Measurements from ENCODE around the gene SERTM2.
"Not testable (repeated sequence)": the region's sequence is repeated elsewhere in the genome, so short reads cannot be mapped to it uniquely, and the experiment has no call there.

Gene SERTM2

DNA sequence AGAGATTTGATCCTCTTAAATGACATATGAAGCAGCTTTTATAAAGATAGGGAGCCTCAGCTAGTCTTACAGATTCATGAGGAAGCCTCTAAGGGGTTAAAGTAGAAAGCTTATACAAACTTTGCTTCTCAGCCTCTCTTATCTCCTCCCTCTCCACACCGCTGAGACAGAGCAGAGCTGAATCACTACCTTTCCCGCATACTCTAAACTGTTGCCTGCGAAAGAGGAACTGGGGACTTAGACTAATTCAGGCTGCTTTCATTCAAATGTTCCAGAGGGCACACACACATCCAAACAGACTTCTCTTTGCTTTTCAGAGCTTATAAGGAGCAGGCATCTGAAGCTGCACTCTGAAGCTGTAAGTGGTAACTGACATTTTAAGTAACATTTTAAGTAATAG lies at the start of gene SERTM2:
SERTM2 (plus strand) TSS at position 169 of the 400 bp plus-strand sequence. CDS start 7,213 bp downstream, outside the sequence.
- DNase-seq (ENCODE audit: low spot score) = no peak

DNA sequence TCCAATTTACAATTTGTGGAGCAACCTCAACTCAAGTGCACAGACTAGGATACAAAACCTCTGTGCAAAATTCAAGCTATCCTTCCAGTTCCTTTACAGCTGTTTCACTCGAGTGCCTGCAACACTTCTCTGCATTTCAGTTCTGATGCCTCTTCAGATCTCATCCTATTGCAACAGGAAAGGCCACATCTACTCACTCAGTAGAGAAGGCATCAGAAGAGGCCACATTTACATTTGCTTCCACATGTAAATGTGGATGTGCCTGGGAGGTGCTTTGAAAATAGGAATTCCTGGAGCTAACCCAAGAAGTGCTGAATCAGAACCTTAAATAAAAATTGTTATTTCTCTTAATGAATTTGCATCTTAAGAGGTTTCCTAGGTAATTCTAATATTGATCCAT lies 45.8 kb upstream of the SERTM2 start:
- no peak for DNase-seq (ENCODE audit: low spot score)

DNA sequence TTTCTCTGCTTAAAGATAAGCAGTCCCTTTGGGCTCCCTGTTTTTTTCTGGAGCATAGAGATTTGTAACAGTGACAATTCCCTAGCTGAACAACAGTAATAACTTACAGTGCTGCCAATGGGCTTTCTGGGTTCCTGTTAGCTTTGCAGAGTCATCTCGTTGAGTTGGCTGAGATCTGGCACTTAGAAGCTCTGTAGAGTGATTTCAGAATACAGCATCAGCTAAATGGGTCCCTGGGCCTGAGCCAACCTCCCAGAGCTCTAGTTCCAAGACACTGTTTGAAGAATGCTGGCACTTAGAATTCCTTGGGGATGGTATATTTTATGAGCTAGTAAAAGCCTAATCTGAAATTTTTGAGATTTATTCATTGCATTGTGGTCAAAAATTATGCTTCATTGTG lies 43.5 kb upstream of the SERTM2 start:
- no peak for DNase-seq (ENCODE audit: low spot score)

DNA sequence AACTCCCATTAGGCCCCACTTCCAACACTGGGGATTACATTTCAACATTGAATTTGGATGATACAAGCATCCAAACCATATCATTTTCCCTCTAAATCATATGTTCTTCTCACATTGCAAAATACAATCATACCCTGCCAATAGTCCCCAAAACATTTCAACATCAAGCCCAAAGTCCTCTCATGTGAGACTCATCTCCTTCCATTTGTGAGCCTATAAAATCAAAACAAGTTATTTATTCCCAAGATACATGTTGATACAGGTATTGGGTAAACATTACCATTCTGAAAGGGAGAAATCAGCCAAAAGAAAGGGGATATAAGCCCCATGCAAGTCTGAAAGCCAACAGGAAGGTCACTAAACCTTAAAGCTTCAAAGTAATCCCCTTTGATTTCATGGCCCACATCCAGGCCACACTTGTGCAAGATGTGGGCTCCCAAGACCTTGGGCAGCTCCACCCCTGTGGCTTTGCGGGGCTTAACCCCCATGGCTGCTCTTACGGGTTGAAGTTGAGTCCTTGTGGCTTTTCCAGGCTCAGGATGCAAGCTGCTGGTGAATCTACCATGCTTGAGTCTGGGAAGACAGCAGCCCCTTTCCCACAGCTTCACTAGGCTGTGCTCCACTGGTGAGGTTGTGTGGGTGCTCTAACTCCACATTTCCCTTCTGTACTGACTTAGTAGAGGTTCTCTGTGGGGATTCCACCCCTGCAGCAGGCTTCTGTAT lies 40.6 kb upstream of the SERTM2 start:
- no peak for DNase-seq (ENCODE audit: low spot score)

DNA sequence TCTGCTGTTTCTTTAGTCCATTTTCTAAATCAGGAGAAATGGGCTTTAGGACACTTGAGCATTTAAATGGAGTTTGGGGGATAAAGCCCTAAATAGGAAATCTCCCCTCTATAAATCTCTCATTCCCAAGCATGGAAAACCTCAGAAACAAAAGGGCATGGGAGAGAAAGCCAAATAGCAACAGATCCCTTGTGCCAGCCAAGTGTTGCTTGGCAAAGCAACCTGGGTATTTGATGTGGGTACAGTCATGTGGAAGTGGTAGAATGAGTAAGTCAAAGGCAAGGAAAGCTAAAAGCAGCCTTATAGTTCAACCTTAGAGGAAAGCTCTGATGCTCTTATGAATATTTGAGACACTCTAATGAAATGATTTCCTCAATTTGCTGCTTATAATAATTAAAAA lies 29.5 kb upstream of the SERTM2 start:
- no peak for DNase-seq (ENCODE audit: low spot score)

DNA sequence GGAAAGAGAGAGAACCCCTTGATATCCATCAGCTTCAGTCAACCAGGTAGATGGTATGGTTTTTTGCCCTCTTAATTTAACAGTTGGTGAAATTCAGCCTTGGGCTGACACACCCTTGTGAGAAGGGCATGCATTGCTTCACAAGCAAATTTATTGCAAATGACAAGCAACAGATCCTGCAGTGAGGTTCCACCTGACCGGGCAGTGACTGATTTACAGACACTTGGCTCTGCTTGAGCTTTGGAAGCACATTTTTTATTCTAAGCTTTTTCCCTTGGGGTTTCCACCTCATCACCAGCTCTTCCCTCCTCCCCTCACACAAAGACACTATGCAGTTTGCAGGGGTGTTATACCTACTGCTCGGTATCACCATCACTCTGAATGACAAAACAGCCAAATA lies 28.3 kb upstream of the SERTM2 start:
- DNase-seq (ENCODE audit: low spot score) = no peak

DNA sequence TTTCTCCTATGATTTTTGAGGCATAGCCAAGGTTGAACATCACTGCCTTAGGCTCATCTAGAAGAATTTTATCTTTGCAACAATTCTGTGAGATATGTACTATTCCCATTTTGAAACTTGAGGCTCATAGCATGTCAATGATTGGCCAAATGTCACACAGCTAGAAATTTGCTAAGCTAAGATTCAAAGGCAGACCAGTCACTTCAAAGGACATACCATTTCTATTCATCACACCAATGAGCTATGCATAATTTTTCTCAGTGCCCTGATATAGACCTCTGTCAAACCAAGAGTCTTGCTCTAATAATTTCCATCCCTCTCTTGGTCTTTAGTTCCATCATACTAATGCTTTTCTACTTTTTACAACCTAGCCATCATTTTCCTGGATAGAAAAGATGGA lies 27.6 kb upstream of the SERTM2 start:
- no peak for DNase-seq (ENCODE audit: low spot score)

DNA sequence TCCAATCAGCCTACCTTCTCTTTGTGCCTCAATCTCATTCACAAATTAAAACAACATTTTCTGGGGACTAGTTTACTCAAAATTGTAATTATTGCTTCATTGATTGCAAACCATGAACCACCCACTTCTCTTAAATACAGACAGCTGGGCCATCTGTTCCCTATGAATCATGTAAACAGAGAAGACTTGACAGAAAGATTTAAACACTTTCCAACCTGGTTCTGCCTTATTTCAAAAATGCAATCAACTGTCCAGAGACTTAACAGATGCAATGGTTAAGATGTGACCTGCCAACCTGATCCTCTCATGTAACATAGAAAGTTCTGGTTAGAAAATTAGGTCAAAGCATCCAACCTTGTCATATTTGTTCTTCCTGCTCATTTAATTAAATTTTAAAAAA lies 20.8 kb upstream of the SERTM2 start:
- no peak for DNase-seq (ENCODE audit: low spot score)

DNA sequence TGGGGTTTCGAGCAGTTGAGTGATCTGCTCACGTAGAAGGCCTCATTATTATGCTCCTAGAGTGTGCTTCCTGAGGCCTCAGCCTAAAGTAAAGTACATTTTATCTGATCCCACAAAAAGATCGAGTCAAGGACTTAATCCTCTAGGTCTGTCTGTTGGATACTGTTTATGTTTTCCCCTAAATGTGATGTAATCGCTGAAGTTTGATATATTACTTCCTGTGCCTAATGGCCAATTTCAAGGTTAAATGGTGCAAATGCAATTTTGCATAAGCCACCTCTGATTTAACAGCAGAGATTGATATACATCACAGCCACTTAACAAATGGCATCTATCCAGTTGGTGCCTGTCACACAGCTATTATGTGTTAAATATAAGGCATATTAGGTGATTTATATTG lies 19.4 kb upstream of the SERTM2 start:
- no peak for DNase-seq (ENCODE audit: low spot score)

DNA sequence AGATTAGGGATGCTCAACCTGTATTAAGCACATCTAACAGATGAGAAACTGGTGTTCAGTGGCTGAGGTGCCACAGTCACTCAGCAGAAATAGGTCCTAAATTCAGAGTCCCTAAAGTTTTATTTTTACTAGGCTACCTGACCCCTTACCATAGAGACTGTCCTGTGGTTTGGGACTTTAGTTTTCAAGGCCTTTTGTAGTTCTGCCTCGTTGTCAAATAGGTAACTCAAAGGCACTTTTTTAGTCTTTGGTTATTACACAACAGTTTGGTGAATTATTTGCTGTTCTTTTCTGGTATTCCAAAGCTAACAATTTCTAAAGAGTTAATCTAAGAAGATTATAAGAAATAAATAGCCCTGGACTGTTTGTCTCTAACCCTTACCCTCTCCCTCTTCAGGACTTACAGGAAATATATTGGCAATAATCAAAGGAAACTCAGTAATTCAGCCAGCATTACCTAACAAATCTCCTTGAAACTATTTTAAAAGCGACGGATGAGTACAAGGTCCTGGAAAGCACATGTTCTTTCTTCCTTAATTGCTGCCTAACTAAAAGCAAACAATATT lies 12.8 kb upstream of the SERTM2 start:
- DNase-seq (ENCODE audit: low spot score) = no peak

DNA sequence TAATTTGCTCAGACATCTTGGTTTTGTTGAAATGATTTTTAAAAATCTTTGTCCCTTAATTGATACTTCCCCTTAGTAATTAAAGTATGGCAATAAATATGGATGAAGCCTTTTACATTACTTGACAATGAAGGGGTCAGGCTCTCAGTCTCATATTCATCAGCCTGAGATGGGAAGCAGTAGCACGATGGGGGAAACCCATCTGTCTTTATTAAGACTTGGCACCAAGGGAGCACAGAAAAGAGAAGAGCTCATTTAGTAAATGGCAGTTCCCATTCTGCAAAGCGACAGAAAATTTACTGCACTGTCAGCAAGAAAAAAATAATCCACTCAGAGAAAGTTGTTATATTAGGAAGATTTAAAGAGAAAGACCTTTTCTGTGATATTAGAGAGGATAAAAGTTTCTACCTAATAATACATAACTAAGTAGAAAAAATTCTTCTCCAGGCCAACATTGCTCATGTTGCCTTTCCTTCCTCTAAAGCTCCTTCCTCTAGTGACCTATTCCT lies 7.9 kb upstream of the SERTM2 start:
- DNase-seq (ENCODE audit: low spot score) = no peak

DNA sequence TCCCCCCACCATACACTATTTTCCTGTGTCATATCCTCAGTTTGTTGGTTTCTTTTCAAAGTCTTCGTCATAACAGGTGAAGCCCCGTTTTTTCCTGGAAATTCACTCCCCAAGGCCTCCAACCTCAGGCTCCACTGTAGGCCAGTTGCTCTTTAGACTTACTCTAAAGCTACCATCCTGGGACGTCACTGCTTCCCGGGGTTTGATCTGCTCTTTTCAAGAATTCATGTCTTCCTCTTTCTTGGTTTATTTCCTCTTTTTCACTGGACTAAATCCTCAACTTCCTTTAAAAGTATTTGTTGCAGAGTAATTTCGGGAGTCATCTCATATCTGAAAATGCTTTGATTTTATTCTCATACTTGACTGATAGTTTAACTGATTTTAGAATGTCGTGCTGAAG lies 6.5 kb upstream of the SERTM2 start:
- DNase-seq (ENCODE audit: low spot score) = no peak

DNA sequence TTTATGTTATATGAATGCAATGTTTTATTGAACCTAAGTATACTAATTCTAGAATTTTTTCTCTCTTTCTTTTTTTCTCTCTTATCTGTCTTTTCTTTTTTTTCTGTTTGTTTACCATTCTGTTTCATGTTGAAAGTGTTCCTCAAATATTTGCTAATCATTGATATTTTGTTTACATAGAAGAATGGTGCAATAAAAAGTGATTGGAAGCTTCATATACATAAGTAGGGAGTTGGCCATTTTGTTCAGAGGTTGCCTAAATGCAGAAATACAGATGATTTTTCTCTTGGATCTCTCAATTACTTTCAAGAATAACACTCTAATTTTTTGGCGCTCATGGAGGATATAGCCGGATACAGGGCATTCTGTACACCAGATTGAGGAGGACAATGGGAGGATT lies 5.7 kb upstream of the SERTM2 start:
- DNase-seq (ENCODE audit: low spot score) = no peak

DNA sequence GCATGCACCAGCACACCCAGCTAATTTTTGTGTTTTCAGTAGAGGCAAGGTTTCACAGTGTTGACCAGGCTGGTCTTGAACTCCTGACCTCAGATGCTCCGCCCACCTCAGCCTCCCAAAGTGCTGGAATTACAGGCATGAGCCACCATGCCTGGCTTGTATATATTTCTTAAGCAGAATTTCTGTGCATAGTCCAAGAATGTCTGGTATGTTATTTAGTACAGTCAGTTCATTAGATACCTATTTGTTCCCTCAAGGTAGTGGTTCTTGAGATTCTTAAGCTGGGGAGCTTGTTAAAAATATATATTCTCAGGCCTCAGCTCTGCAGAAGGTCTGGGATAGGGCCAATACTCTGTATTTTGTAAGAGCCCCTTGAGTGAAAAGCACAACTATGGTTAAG lies 4.6 kb upstream of the SERTM2 start:
- no peak for DNase-seq (ENCODE audit: low spot score)

DNA sequence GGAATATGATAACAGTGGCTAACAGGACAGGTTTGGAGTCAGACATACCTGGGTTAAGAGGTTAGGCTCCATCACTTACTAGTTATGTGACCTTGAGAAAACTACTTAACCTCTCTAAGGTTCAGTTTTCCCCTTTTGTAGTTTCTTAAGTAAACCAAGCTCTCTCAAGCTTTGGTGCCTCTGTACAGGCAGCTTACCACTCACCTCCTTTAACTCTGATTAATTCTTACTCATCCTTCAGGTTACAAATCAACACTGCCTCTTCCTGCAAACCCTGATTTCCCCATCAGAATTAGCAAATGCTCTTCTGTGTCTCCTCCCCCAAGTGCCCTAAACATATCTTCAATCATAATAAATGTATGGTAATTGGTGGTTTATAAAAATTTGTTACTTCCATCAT lies 3.5 kb upstream of the SERTM2 start:
- DNase-seq (ENCODE audit: low spot score) = no peak

DNA sequence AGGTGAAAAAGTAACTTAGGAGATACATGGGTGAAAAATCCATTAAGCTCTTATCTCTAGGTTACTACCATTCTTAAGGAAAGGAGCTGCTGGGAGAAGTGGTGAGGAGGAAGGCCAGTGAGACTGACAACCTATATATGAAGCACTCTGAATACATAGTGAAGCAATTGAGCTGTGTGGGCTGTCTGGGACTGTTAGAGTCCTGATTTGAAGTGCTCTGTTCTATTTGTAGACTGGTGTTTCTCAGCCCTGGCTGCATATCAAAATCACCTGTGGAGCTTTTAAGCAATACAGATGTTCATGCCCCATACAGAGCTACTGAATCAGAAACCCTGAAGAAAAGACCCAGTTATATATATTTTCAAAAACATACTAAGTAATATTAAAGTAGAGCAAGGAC lies 3.9 kb downstream of the SERTM2 start:
- no peak for DNase-seq (ENCODE audit: low spot score)

DNA sequence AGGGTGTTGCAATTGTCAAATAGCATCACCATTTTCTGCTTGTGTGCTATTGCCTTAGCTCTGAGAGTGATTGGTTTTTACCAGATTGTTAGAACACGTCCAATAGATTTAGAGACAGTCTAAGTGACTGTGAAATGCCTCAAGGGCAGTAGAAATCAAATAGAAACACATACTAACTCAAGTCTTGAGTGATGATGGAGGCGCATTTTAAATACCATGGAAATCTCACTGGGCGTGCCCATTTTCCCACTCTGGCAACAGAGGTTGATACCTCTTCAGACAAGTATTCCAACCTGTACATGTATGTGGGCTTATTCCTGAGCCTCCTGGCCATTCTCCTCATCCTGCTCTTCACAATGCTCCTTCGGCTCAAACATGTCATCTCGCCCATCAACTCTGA lies 7.2 kb downstream of the SERTM2 start:
- no peak for DNase-seq (ENCODE audit: low spot score)

DNA sequence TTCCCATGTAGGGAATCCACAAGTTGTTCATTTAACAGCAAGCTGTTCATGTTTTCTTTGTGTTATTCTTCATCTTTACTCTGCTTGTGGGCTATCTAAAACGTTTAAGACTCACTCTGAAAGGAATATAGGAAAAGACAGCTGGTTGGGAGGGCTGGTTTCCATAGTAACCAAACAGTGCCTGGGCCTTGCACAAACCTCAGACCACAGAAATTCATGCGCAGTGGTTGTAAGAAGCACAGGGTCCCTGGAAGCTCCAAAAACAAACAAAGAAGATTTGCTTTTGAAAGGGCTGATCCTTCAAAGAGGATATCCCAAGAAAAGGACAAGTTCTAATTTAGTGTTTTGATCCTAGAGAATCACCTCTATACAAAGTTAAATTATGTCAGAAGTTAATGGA lies 7.8 kb downstream of the SERTM2 start:
- DNase-seq (ENCODE audit: low spot score) = peak; percentile 7

DNA sequence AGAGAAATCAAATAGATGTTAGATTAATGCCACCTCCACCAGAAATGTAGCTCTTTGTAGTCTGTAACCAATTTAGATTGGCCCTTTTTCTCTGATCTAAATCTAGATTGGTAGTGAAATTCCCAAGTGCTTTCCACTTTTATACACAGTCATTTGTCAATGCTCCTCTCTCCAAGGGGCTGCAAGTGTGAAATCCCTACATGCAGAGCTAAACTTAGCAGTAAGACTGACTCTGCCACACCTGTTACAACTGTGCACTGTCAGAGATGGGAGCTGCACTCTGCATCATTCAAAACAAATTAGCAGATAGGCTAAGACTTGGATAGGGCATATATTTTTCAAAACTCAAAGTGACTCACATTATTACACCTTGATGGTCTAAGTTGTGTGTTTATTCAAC lies 9.1 kb downstream of the SERTM2 start:
- no peak for DNase-seq (ENCODE audit: low spot score)

DNA sequence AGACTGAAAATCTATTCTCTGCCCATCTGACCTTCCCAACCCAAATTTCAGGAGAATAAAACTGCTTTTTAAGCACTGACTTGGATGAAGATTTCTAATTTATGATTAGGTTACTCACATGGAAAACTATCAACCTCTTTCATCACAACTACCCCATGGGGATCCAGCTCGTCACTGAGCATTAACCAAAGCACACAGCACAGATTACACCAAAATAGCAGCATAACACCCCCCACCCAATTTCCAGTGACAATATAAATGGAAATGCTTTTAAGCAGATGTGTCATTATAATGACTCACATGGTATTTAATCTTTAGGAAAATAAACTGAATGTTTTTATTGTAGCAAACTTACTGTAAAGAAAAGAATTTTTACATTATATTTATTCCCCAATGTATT lies 9.7 kb downstream of the SERTM2 start:
- DNase-seq (ENCODE audit: low spot score) = no peak

DNA sequence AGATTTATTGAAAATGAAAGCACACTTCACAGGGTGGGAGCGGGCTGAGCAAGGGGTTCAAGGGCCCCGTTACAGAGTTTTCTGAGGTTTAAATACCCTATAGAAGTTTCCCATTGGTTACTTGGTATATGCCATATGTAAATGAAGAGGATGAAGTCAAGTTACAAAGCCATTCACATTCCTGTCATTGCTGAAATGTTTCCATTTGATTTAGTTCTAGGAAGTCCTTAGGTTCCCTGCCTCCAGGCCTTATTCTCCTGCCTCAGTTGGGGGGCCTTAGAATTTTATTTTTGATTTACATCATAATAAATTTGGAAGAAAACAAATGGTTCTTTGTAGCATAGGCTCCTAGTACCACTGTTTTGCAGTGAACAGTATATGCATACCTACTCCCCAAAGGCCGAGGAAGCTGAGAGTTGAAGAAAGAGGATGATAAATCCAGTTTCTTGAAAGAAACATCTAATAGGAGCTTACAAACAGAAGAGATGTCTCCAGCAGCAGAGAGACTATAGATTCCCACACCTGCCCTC lies 31.8 kb downstream of the SERTM2 start:
- no peak for DNase-seq (ENCODE audit: low spot score)

DNA sequence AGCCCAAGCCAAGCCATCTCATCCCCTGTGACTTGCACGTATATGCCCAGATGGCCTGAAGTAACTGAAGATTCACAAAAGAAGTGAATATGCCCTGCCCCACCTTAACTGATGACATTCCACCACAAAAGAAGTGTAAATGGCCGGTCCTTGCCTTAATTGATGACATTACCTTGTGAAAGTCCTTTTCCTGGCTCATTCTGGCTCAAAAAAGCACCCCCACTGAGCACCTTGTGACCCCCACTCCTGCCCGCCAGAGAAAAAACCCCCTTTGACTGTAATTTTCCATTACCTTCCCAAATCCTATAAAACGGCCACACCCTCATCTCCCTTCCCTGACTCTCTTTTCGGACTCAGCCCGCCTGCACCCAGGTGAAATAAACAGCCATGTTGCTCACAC lies 37.8 kb downstream of the SERTM2 start:
- not testable (repeated sequence) for DNase-seq (ENCODE audit: low spot score)

DNA sequence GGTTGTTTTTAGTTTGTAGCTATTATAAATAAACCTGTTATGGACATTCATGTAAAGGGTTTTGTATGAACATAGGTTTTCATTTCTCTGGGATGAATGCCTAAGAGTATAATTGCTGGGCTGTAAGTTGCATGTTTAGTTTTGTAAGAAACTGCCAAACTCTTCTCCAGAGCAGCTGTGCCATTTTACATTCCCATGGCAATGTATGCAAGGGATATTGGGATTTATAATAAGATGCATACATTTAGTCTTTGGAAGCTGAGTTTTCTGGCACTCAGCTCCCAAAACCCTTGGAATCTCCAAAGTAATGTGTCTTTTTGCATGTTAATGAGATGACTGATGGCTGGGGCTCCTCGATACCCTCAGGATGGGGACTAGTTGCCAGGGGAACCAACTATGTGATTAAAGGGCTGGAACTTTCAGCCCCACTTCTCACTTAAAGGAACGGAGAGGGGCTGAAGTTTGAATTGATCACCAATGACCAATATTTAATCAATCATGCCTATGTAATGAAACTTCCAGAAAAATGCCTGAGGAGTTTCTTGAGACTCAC lies 44.0 kb downstream of the SERTM2 start:
- no peak for DNase-seq (ENCODE audit: low spot score)

DNA sequence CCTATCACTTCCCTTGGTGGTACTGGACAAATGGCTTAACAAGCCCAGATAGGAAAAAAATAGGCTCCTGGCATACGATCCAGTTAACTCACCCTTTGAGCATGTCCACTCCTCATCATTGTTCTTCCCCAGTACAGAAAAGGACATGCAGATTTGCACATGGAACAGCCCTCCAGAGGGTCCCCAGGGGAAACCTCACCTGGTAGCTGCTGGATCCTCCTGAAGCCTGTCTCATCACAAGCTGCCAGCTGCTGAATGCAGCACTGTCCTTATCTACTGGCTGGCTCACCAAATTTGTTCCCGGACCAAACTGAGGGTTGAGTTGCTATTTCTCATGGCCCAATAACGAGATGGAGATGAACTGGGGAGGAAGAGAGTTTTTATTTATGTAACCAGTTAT lies 49.4 kb downstream of the SERTM2 start:
- no peak for DNase-seq (ENCODE audit: low spot score)
